Stomach (tissue), 4 donors: ENCODE results near the gene IFNL3.
"Not testable (repeated sequence)": the region's sequence is repeated elsewhere in the genome, so short reads cannot be mapped to it uniquely, and the experiment has no call there.

Experiments
- CTCF ChIP-seq, 7 experiments: fragments of 450-650 bp in 4 of 7; fragments of 200-600 bp in 3 of 7; sonication (generic) in 3 of 7; IDR thresholded peaks; one replicate each; pipeline ENCODE4 v1.5.1; 2016 to 2019; ENCODE audit warnings: antibody characterized with exemption in 7 of 7, control low read depth in 2 of 7, mild to moderate bottlenecking in 1 of 7
- EP300 ChIP-seq: sonication (generic); formaldehyde crosslinking; IDR thresholded peaks from one replicate; pipeline ENCODE4 v1.6.1; 2017; ENCODE audit warnings: antibody characterized with exemption

GRCh38 chr19:39244410-39245100, at the start of gene IFNL3:
- TF ChIP-seq CTCF (IDR thresholded peaks at IDR 0.05); EP300: not testable (repeated sequence)
